Keratinocyte (primary cell): ENCODE measurements around the gene ZC3H8.

Experiments
- CTCF ChIP-seq, 3 experiments: IDR thresholded peaks in 1 of 3; conservative IDR thresholded peaks in 1 of 3; optimal IDR thresholded peaks in 1 of 3; 2 replicates in 2 of 3; 3 replicates in 1 of 3; pipeline versions ENCODE3 to v1.5.1; 2011; ENCODE audit warnings: low read length in 3 of 3, mild to moderate bottlenecking in 3 of 3, moderate library complexity in 2 of 3, control low read depth in 1 of 3, inconsistent platforms in 1 of 3; ENCODE audit not compliant: insufficient read depth in 2 of 3; ENCODE audit errors: extremely low read depth in 1 of 3
- EZH2 ChIP-seq: IDR thresholded peaks from one replicate; pipeline ENCODE4 v1.6.1; 2012; ENCODE audit warnings: inconsistent platforms, mild to moderate bottlenecking, low read length, moderate library complexity

- TF ChIP-seq CTCF (optimal IDR thresholded peaks at IDR 0.05 in 1 of 3, IDR thresholded peaks at IDR 0.05 in 1 of 3, conservative IDR thresholded peaks at IDR 0.05 in 1 of 3; ENCODE audit: extremely low read depth in 1 of 3, insufficient read depth in 2 of 3, low read length in 3 of 3) (no peak), EZH2 (no peak)
These were observed 91.3 kb downstream of the ZC3H8 start for GRCh38 chr2:112163541-112163981.
